Activated naive CD4-positive, alpha-beta T cell treated with anti-CD3 and anti-CD28 coated beads, Interleukin-2, amount 50 U/mL, for 24 hours (primary cell): ENCODE data around the gene GIPC3.

Source experiments
- H3K27ac Mint-ChIP-seq: one replicate; pipeline ENCODE4 v1.8.0; 2021; ENCODE audit warnings: mild to moderate bottlenecking, mixed read lengths
- H3K27me3 Mint-ChIP-seq: one replicate; pipeline ENCODE4 v1.8.0; 2021; ENCODE audit warnings: mixed read lengths
- H3K36me3 Mint-ChIP-seq: one replicate; pipeline ENCODE4 v1.8.0; 2021; ENCODE audit warnings: mixed read lengths
- H3K4me1 Mint-ChIP-seq: one replicate; pipeline ENCODE4 v1.8.0; 2021; ENCODE audit warnings: mixed read lengths
- H3K4me3 Mint-ChIP-seq: one replicate; pipeline ENCODE4 v1.8.0; 2021; ENCODE audit warnings: mild to moderate bottlenecking, mixed read lengths
- H3K9me3 Mint-ChIP-seq: one replicate; pipeline ENCODE4 v1.8.0; 2021; ENCODE audit warnings: mixed read lengths

GIPC3 gene

GRCh38 chr19:3614858-3615505 lies 29.7 kb downstream of the GIPC3 start:
- H3K27me3 Mint-ChIP-seq: no peaks in the 10 kb centered on the region
- H3K4me1 Mint-ChIP-seq: peaks cover 14% of the 10 kb centered on the region
- H3K36me3 Mint-ChIP-seq: peaks cover 2% of the 10 kb centered on the region
- no peak overlapping the region for H3K4me3 Mint-ChIP-seq
- no peak overlapping the region for H3K27ac Mint-ChIP-seq
- H3K9me3 Mint-ChIP-seq: no peaks in the 10 kb centered on the region

- Mint-ChIP-seq H3K27ac (no peak overlapping the region), H3K9me3 (no peaks in the 10 kb centered on the region), H3K4me3 (no peak overlapping the region), H3K36me3 (peaks cover 2% of the 10 kb centered on the region), H3K4me1 (peaks cover 14% of the 10 kb centered on the region), H3K27me3 (no peaks in the 10 kb centered on the region)
Observed at GRCh38 chr19:3615524-3616135, 30.4 kb downstream of the GIPC3 start.

DNA sequence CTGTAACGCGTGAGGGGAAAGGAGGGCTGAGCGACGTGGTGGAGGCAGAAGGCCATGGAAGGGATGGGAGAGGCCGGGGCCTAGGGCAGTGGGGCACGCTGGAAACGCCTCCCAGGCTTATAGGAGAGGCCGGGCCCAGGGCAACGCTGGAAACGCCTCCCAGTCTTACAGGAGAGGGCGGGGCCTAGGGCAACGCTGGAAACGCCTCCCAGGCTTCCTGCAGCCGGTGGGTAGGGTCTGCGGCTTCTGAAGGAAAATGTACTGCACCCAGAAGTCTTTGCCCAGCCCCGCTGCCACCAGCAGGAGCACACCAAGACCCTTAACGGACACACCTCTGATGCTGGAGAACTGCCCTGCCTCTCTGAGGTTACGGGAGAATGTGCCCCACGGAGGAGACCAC lies 32.2 kb downstream of the GIPC3 start:
- Mint-ChIP-seq H3K27me3 (no peaks in the 10 kb centered on the region), H3K27ac (peak overlapping the region; percentile 35), H3K9me3 (no peaks in the 10 kb centered on the region), H3K4me1 (peaks cover 14% of the 10 kb centered on the region), H3K36me3 (no peaks in the 10 kb centered on the region), H3K4me3 (peak overlapping the region; percentile 39)

DNA sequence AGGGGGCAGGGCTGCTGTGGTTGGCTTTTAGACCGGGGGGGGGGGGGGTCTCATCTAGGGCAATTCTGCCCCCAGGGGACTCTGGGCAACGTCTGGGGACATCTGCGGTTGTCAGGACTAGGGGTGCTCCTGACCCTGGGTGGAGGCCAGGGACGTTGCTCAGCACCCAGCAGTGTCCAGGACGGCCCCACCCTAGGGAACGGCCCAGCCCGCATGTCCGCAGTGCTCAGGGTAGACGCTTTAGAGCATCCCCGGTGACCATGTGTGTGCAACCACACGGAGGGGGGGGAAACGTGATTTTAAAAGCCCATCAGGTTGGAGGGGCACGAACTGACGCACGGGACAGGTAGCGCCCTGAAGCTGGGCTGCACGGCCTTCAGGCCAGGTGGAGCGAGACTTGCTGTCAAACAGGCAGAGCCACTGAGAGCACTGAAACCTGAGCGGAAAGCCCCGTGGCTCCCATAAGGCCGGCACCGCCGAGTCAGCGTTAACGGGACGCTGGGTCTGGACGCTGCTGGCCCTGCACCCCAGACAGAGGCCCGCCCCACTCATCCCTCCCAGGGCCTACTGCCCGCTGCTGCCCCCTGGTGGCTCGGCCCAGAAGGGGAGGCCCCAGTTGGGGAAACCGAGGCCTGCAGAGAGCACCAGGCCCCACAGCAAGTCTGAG lies 33.0 kb downstream of the GIPC3 start:
- H3K4me3 Mint-ChIP-seq: no peak overlapping the region
- no peaks in the 10 kb centered on the region for H3K36me3 Mint-ChIP-seq
- no peak overlapping the region for H3K27ac Mint-ChIP-seq
- no peaks in the 10 kb centered on the region for H3K27me3 Mint-ChIP-seq
- peaks cover 14% of the 10 kb centered on the region for H3K4me1 Mint-ChIP-seq
- H3K9me3 Mint-ChIP-seq: no peaks in the 10 kb centered on the region

GRCh38 chr19:3618811-3619630 lies 33.7 kb downstream of the GIPC3 start:
- Mint-ChIP-seq H3K27me3 (no peaks in the 10 kb centered on the region), H3K27ac (no peak overlapping the region), H3K4me1 (peaks cover 15% of the 10 kb centered on the region), H3K9me3 (no peaks in the 10 kb centered on the region), H3K36me3 (no peaks in the 10 kb centered on the region), H3K4me3 (no peak overlapping the region)

GRCh38 chr19:3619631-3620012 lies 34.3 kb downstream of the GIPC3 start:
- peaks cover 21% of the 10 kb centered on the region for H3K4me1 Mint-ChIP-seq
- no peak overlapping the region for H3K27ac Mint-ChIP-seq
- H3K27me3 Mint-ChIP-seq: no peaks in the 10 kb centered on the region
- H3K4me3 Mint-ChIP-seq: no peak overlapping the region
- no peaks in the 10 kb centered on the region for H3K36me3 Mint-ChIP-seq
- H3K9me3 Mint-ChIP-seq: no peaks in the 10 kb centered on the region

GRCh38 chr19:3620145-3620816 lies 35.0 kb downstream of the GIPC3 start:
- H3K9me3 Mint-ChIP-seq: no peaks in the 10 kb centered on the region
- no peaks in the 10 kb centered on the region for H3K36me3 Mint-ChIP-seq
- no peaks in the 10 kb centered on the region for H3K27me3 Mint-ChIP-seq
- no peak overlapping the region for H3K4me3 Mint-ChIP-seq
- H3K27ac Mint-ChIP-seq: no peak overlapping the region
- peaks cover 25% of the 10 kb centered on the region for H3K4me1 Mint-ChIP-seq

- peaks cover 29% of the 10 kb centered on the region for H3K4me1 Mint-ChIP-seq
- no peak overlapping the region for H3K27ac Mint-ChIP-seq
- peaks cover 1% of the 10 kb centered on the region for H3K36me3 Mint-ChIP-seq
- no peak overlapping the region for H3K4me3 Mint-ChIP-seq
- no peaks in the 10 kb centered on the region for H3K9me3 Mint-ChIP-seq
- H3K27me3 Mint-ChIP-seq: no peaks in the 10 kb centered on the region
Observed at GRCh38 chr19:3620817-3621547, 35.7 kb downstream of the GIPC3 start.

DNA sequence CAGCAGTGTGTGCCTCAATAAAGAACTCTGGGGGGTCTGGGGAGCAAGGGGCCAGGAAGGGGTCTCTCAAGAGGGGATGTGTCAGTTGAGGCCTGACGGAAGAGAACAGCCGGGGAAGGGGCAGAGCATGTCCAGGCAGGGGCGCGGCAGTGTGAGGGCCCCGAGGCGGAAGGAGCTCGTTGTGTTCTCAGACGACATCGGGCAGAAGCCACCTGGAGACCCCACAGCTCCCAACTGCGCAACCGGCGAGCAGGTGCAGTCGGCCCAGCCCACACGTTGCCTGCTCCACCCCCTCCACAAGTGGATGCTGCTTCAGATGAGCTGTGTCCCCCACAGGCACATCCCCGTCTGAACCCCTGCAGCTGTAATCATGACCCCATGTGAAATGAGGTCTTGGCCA lies 36.4 kb downstream of the GIPC3 start:
- Mint-ChIP-seq H3K27ac (no peak overlapping the region), H3K36me3 (peaks cover 3% of the 10 kb centered on the region), H3K27me3 (no peaks in the 10 kb centered on the region), H3K4me1 (peaks cover 31% of the 10 kb centered on the region), H3K4me3 (no peak overlapping the region), H3K9me3 (no peaks in the 10 kb centered on the region)

DNA sequence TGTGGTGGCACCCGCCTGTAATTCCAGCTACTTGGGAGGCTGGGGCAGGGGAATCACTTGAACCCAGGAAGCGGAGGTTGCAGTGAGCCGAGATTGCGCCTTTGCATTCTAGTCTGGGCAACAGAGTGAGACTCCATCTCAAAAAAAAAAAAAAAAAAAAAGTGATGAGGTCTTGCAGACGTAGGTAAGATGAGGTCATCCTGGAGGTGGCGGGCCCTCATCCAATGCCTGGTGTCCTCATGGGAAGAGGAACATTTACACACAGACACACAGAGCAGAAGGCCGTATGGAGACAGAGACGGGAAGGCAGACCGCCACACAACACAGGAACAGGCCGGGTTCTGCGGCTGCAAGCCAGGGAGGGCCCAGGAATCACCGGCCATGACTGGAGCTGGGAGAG lies 36.9 kb downstream of the GIPC3 start:
- no peaks in the 10 kb centered on the region for H3K9me3 Mint-ChIP-seq
- H3K36me3 Mint-ChIP-seq: peaks cover 3% of the 10 kb centered on the region
- H3K4me3 Mint-ChIP-seq: no peak overlapping the region
- no peak overlapping the region for H3K27ac Mint-ChIP-seq
- H3K27me3 Mint-ChIP-seq: no peaks in the 10 kb centered on the region
- H3K4me1 Mint-ChIP-seq: peaks cover 32% of the 10 kb centered on the region

DNA sequence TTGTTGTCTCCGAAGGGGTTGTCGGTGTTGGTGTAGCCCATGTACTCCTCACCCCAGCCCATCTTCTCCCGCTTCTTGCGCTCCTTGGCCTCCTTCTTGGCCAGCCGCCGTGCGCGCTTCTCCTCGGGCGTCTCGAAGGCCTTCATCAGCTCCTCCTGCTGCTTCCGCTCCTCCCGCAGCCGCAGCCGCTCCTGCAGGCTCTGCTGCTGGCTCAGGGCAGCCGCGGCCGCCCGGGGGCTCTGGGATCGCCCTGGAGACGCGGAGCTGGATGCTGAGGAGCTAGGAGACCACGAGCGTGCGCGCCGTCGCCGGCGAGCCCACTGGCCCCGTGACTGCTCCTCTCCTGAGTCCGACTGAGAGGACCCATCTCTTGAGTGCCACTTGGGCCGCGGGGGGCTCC lies 38.4 kb downstream of the GIPC3 start:
- Mint-ChIP-seq H3K4me1 (peaks cover 27% of the 10 kb centered on the region), H3K27ac (no peak overlapping the region), H3K4me3 (no peak overlapping the region), H3K9me3 (no peaks in the 10 kb centered on the region), H3K27me3 (no peaks in the 10 kb centered on the region), H3K36me3 (peaks cover 3% of the 10 kb centered on the region)

DNA sequence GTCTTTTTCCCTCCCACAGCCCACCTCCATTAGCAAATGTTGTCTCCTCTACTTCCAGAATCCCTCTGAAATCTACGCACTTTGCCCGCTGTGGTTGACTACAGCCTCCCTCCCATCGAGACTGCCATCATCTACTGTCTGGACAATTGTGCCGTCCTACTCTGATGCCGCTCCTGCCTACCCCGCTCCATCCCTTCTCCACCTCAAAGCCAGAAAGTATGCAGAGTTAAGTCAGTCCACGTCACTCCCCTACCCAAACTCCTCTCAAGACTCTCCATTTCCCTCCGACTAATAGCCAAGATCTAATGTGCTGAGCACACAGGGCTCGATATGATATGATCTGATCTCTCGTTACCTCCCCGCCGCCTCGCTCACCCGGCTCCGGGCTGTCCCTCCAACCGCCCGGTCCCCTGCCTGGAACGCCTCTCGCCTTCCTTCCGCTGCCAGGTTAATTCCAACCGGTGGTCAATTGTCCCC lies 40.8 kb downstream of the GIPC3 start:
- Mint-ChIP-seq H3K36me3 (peaks cover 3% of the 10 kb centered on the region), H3K27ac (peak overlapping the region; percentile 93), H3K27me3 (no peaks in the 10 kb centered on the region), H3K4me3 (peak overlapping the region; percentile 100), H3K4me1 (peaks cover 27% of the 10 kb centered on the region), H3K9me3 (no peaks in the 10 kb centered on the region)

- no peaks in the 10 kb centered on the region for H3K9me3 Mint-ChIP-seq
- peak within 1 kb of the TSS; percentile 99 for H3K27ac Mint-ChIP-seq
- H3K27me3 Mint-ChIP-seq: no peaks in the 10 kb centered on the region
- H3K36me3 Mint-ChIP-seq: peaks cover 3% of the 10 kb centered on the region
- peak within 1 kb of the TSS; percentile 100 for H3K4me3 Mint-ChIP-seq
- peaks cover 27% of the 10 kb centered on the region for H3K4me1 Mint-ChIP-seq
Observed at GRCh38 chr19:3626473-3627350, 41.4 kb downstream of the GIPC3 start, which contains the start of gene CACTIN. CACTIN (minus strand) TSS chr19:3626790; CDS start chr19:3626762, 28 bp downstream.

DNA sequence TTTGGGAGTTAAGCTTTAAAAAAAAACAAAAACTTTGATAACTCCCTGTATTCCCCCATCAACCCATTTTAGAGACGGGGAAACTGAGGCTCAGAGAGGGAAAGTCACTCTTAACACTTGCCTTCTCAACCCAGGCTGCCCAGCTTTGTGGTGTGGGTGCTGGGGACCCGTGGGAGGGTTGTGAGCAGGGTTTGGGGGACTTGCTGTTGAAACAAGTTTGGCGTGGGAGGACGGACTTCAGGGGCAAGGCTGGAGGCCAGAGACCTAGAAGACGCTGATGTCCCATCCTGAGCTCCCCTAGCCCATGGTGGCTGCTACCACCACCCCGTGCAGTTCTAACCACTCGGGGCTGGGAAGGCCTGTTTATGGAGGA lies 42.1 kb downstream of the GIPC3 start:
- no peak overlapping the region for H3K27ac Mint-ChIP-seq
- H3K9me3 Mint-ChIP-seq: no peaks in the 10 kb centered on the region
- H3K27me3 Mint-ChIP-seq: no peaks in the 10 kb centered on the region
- peaks cover 3% of the 10 kb centered on the region for H3K36me3 Mint-ChIP-seq
- peak overlapping the region; percentile 100 for H3K4me3 Mint-ChIP-seq
- H3K4me1 Mint-ChIP-seq: peaks cover 27% of the 10 kb centered on the region
